ENCODE data around the gene LMLN. TPM values are rescaled to one million over a fixed set of nuclear protein-coding genes. Genes with fewer than 3 reads are reported as not detected.

LMLN gene
- total and polyA plus RNA-seq, 8 donors = 2.2 to 6.4 (median 4.4) TPM

DNA sequence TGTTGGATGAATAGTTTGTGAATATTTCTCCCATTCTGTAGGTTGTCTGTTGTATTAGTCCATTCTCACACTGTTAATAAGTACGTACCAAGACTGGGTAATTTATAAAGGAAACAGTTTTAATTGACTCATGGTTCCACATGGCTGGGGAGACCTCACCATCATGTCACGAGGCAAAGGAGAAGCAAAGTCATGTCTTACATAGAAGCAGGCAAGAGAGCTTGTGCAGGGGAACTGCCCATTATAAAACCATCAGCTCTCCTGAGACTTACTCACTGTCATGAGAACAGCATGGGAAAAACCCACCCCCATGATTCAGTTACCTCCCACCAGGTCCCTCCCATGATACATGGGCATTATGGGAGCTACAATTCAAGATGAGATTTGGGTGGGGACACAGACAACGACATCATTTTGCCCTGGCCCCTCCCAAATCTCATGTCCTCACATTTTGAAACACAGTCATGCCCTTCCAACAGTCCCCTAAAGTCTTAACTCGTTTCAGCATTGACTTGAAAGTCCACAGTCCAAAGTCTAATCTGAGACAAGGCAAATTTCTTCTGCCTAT lies 133.2 kb downstream of the LMLN start:
- Histone ChIP-seq H3K27ac (no peak overlapping the region), H3K27me3 (peaks cover 0 to 39% (median 13%) of the 10 kb centered on the region in 4 donors), H3K36me3 (no peaks in the 10 kb centered on the region), H3K4me3 (no peak overlapping the region), H3K4me1 (no peaks in the 10 kb centered on the region), H3K9me3 (no peaks in the 10 kb centered on the region)
- intact Hi-C loops (cut with DNase I) = no loop called here
- DNase-seq (no peak), FAIRE-seq (no peak), ATAC-seq (no peak)
- TF ChIP-seq, protein P1, sequence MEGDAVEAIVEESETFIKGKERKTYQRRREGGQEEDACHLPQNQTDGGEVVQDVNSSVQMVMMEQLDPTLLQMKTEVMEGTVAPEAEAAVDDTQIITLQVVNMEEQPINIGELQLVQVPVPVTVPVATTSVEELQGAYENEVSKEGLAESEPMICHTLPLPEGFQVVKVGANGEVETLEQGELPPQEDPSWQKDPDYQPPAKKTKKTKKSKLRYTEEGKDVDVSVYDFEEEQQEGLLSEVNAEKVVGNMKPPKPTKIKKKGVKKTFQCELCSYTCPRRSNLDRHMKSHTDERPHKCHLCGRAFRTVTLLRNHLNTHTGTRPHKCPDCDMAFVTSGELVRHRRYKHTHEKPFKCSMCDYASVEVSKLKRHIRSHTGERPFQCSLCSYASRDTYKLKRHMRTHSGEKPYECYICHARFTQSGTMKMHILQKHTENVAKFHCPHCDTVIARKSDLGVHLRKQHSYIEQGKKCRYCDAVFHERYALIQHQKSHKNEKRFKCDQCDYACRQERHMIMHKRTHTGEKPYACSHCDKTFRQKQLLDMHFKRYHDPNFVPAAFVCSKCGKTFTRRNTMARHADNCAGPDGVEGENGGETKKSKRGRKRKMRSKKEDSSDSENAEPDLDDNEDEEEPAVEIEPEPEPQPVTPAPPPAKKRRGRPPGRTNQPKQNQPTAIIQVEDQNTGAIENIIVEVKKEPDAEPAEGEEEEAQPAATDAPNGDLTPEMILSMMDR (IDR thresholded peaks at IDR 0.05) = no peak
- WGBS, 2 donors = 60 to 65% methylated on average over 4 of the region's 4 CpGs

Other genes starting within 250 kb of the LMLN start
- gene RUBCN, start 223.3 kb upstream of the LMLN start, total RNA-seq = 10 to 100 TPM in 5 of 6 donors, 1 to 10 TPM in 1; 8.6 to 14.1 (median 13.0) TPM
- 10 to 100 TPM in 1 of 2 donors, 1 to 10 TPM in 1; 8.7 to 14.1 TPM for gene RUBCN, start 223.3 kb upstream of the LMLN start, polyA plus RNA-seq
- 10 to 100 TPM; 22.8 to 37.9 (median 30.5) TPM for gene FYTTD1, start 210.3 kb upstream of the LMLN start, total RNA-seq
- 10 to 100 TPM in 1 of 2 donors, 1 to 10 TPM in 1; 8.3 to 11.0 TPM for gene FYTTD1, start 210.3 kb upstream of the LMLN start, polyA plus RNA-seq
- 10 to 100 TPM; 11.1 to 26.1 (median 16.8) TPM for gene LRCH3, start 169.0 kb upstream of the LMLN start, total RNA-seq
- gene LRCH3, start 169.0 kb upstream of the LMLN start, polyA plus RNA-seq = 1 to 10 TPM; 5.4 to 9.7 TPM
- 100 to 1,000 TPM; 466 to 854 (median 649) TPM for gene RPL35A, start 10.0 kb upstream of the LMLN start, total RNA-seq
- gene RPL35A, start 10.0 kb upstream of the LMLN start, polyA plus RNA-seq = 1,000 to 10,000 TPM in 1 of 2 donors, 100 to 1,000 TPM in 1; 982 to 1,015 TPM